MM.1S (cell line): Measurements from ENCODE around the gene SYT13.

Source experiments
- DNase-seq: peaks from one replicate; pipeline ENCODE4 v3.0.0-alpha.2; 2015
- H2AFZ ChIP-seq: fragments of 300-600 bp; sonication (generic); 2 replicates; pipeline ENCODE4 v1.6.0; 2016; ENCODE audit warnings: antibody characterized with exemption, low read length
- H3F3A ChIP-seq: fragments of 300-600 bp; sonication (generic); 2 replicates; pipeline ENCODE4 v1.6.1; 2016; ENCODE audit warnings: mild to moderate bottlenecking, antibody characterized with exemption, low read length, moderate library complexity, mixed read lengths; ENCODE audit not compliant: insufficient read depth
- H3K27ac ChIP-seq: fragments of 300-600 bp; sonication (generic); 2 replicates; pipeline ENCODE4 v1.5.1; 2016; ENCODE audit warnings: mild to moderate bottlenecking, low read length
- H3K27me3 ChIP-seq: fragments of 300-600 bp; sonication (generic); replicated peaks from 2 replicates; pipeline ENCODE4 v1.6.0; 2016; ENCODE audit warnings: low read length; ENCODE audit not compliant: insufficient read depth
- H3K36me3 ChIP-seq: fragments of 300-600 bp; sonication (generic); replicated peaks from 2 replicates; pipeline ENCODE4 v1.6.1; 2016; ENCODE audit warnings: mild to moderate bottlenecking, low read length, mixed read lengths; ENCODE audit not compliant: insufficient read depth
- H3K4me1 ChIP-seq: fragments of 300-600 bp; sonication (generic); 2 replicates; pipeline ENCODE4 v1.6.1; 2016; ENCODE audit warnings: low read length, mixed read lengths
- H3K4me2 ChIP-seq: fragments of 300-600 bp; sonication (generic); 2 replicates; pipeline ENCODE4 v1.6.0; 2016; ENCODE audit warnings: low read depth, low read length
- H3K4me3 ChIP-seq: fragments of 300-600 bp; sonication (generic); 2 replicates; pipeline ENCODE4 v1.5.1; 2016; ENCODE audit warnings: low read length, mixed read lengths
- H3K79me2 ChIP-seq: fragments of 300-600 bp; sonication (generic); 2 replicates; pipeline ENCODE4 v1.6.1; 2016; ENCODE audit warnings: mixed run types, low read length, mixed read lengths
- H3K9ac ChIP-seq: fragments of 300-600 bp; sonication (generic); 2 replicates; pipeline ENCODE4 v1.6.1; 2016; ENCODE audit warnings: low read length, mixed read lengths
- H3K9me2 ChIP-seq: fragments of 300-600 bp; sonication (generic); replicated peaks from 2 replicates; pipeline ENCODE4 v1.6.1; 2016; ENCODE audit warnings: mild to moderate bottlenecking, low read length, mixed read lengths; ENCODE audit not compliant: insufficient read depth
- H3K9me3 ChIP-seq: fragments of 300-600 bp; sonication (generic); replicated peaks from 2 replicates; pipeline ENCODE4 v1.6.1; 2016; ENCODE audit warnings: mild to moderate bottlenecking, low read length, mixed read lengths; ENCODE audit not compliant: insufficient read depth
- H4K20me1 ChIP-seq: fragments of 300-600 bp; sonication (generic); 2 replicates; pipeline ENCODE4 v1.6.1; 2016; ENCODE audit warnings: mild to moderate bottlenecking, low read length, moderate library complexity, mixed read lengths; ENCODE audit not compliant: insufficient read depth
- CTCF ChIP-seq: fragments of 300-600 bp; sonication (generic); IDR thresholded peaks from 2 replicates; pipeline ENCODE4 v1.5.1; 2016; ENCODE audit warnings: antibody characterized with exemption, low read length, mixed read lengths
- EZH2 ChIP-seq: fragments of 300-600 bp; sonication (generic); optimal IDR thresholded peaks from 2 replicates; pipeline ENCODE3; 2017; ENCODE audit warnings: low read depth, mild to moderate bottlenecking, antibody characterized with exemption, low read length, mixed read lengths
- EZH2phosphoT487 ChIP-seq: fragments of 300-600 bp; sonication (generic); IDR thresholded peaks from 2 replicates; pipeline ENCODE4 v1.6.1; 2018; ENCODE audit warnings: antibody characterized with exemption, low read length

Gene SYT13

GRCh38 chr11:45209891-45210699, 76.0 kb downstream of the SYT13 start:
- Histone ChIP-seq H3K9me2 (no peaks in the 10 kb centered on the region), H4K20me1 (no peaks in the 10 kb centered on the region), H3K9me3 (no peaks in the 10 kb centered on the region), H3K4me1 (peaks cover 2% of the 10 kb centered on the region; the same call in 1 of the 2 replicates), H3F3A (no peaks in the 10 kb centered on the region), H3K36me3 (no peaks in the 10 kb centered on the region), H3K4me3 (no peak overlapping the region), H3K27ac (no peak overlapping the region), H3K27me3 (no peaks in the 10 kb centered on the region), H3K4me2 (no peak overlapping the region), H3K79me2 (no peaks in the 10 kb centered on the region), H3K9ac (no peak overlapping the region), H2AFZ (no peak overlapping the region)
- DNase-seq: no peak
- TF ChIP-seq EZH2 (no peak), EZH2phosphoT487 (no peak), CTCF (no peak)

GRCh38 chr11:45209000-45209879, 76.9 kb downstream of the SYT13 start:
- Histone ChIP-seq H3K4me1 (no peaks in the 10 kb centered on the region), H3K4me3 (no peak overlapping the region), H3K9me3 (no peaks in the 10 kb centered on the region), H3K79me2 (no peaks in the 10 kb centered on the region), H3K36me3 (no peaks in the 10 kb centered on the region), H3K27ac (no peak overlapping the region), H3F3A (no peaks in the 10 kb centered on the region), H4K20me1 (no peaks in the 10 kb centered on the region), H2AFZ (no peak overlapping the region), H3K27me3 (no peaks in the 10 kb centered on the region), H3K4me2 (no peak overlapping the region), H3K9me2 (no peaks in the 10 kb centered on the region), H3K9ac (no peak overlapping the region)
- TF ChIP-seq EZH2 (no peak), EZH2phosphoT487 (no peak), CTCF (no peak)
- DNase-seq: no peak

GRCh38 chr11:45208135-45208534, 78.0 kb downstream of the SYT13 start:
- H3K9ac ChIP-seq: no peak overlapping the region
- no peaks in the 10 kb centered on the region for H3K9me2 ChIP-seq
- no peaks in the 10 kb centered on the region for H3K36me3 ChIP-seq
- DNase-seq: no peak
- H2AFZ ChIP-seq: no peak overlapping the region
- no peaks in the 10 kb centered on the region for H3K27me3 ChIP-seq
- H4K20me1 ChIP-seq: no peaks in the 10 kb centered on the region
- no peaks in the 10 kb centered on the region for H3F3A ChIP-seq
- no peak overlapping the region for H3K27ac ChIP-seq
- no peaks in the 10 kb centered on the region for H3K79me2 ChIP-seq
- TF ChIP-seq EZH2 (no peak), EZH2phosphoT487 (no peak), CTCF (no peak)
- H3K4me3 ChIP-seq: no peak overlapping the region
- no peaks in the 10 kb centered on the region for H3K4me1 ChIP-seq
- H3K4me2 ChIP-seq: no peak overlapping the region
- H3K9me3 ChIP-seq: no peaks in the 10 kb centered on the region
